Hindlimb muscle (tissue), 1 donor: Measurements from ENCODE around the gene ATF7IP2. TPM values are rescaled to one million over a fixed set of nuclear protein-coding genes. Genes with fewer than 3 reads are reported as not detected.

Source experiments
- DNase-seq: peaks from one replicate; pipeline ENCODE4 v3.0.0-alpha.2; 2013
- polyA plus RNA-seq: library from polyadenylated mRNA; unstranded; fragments of 120-200 nt; gene quantifications from one replicate; pipeline ENCODE4 v1.2.1, GENCODE V29; 2013; ENCODE audit not compliant: insufficient read length

ATF7IP2 gene
- polyA plus RNA-seq, 1 donor = 6.6 TPM

DNA sequence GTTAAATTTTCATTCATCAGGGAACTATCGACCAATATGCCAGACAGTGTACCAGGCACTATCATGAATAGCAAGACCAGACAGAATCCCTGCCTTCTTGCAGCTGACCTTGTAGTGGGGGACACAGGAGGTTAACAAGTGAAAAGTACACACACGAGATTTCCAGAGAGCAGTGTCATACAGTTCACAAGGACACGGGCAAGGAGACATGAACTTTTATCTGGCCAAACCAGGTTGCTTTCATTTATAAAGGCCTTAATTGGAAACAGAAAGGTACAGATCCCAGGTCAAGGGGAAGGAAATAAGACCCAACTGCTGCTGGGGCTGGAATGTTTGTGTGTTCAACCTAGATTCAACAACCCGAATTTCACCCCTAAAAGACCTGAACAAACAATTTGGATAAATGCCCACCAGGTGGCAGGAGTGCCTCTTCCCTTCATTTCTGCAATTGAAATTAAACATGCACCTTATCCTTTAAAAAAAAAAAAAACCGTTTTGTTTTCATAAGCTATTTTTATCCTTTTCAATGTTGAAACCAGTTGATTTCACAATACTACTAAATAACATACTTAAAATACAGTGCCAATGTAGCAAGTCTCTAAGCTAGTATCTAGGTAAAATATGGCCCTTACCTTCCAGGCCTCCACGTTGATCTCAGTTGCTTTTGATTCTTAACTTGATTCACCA lies 128.7 kb downstream of the ATF7IP2 start:
- DNase-seq = peak; percentile 22

- DNase-seq = no peak
Measured at GRCh38 chr16:10517868-10518267, 132.0 kb downstream of the ATF7IP2 start.

GRCh38 chr16:10518479-10519041 lies 132.7 kb downstream of the ATF7IP2 start:
- DNase-seq = no peak

DNA sequence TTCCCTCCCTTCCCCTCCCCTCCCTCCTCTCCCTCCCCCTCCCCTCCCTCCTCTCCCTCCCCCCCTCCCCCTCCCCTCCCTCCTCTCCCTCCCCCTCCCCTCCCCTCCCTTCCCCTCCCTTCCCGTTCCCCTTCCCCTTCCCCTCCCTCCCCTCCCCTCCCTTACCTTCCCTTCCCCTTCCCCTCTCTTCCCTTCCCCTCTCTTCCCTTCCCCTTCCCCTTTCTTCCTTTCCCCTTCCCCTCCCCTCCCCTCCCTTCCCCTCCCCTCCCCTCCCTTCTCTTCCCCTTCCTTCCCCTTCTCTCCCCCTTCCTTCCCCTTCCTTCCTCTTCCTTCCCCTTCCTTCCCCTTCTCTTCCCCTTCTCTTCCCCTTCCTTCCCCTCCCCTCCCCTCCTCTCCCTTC lies 133.4 kb downstream of the ATF7IP2 start:
- no peak for DNase-seq

DNA sequence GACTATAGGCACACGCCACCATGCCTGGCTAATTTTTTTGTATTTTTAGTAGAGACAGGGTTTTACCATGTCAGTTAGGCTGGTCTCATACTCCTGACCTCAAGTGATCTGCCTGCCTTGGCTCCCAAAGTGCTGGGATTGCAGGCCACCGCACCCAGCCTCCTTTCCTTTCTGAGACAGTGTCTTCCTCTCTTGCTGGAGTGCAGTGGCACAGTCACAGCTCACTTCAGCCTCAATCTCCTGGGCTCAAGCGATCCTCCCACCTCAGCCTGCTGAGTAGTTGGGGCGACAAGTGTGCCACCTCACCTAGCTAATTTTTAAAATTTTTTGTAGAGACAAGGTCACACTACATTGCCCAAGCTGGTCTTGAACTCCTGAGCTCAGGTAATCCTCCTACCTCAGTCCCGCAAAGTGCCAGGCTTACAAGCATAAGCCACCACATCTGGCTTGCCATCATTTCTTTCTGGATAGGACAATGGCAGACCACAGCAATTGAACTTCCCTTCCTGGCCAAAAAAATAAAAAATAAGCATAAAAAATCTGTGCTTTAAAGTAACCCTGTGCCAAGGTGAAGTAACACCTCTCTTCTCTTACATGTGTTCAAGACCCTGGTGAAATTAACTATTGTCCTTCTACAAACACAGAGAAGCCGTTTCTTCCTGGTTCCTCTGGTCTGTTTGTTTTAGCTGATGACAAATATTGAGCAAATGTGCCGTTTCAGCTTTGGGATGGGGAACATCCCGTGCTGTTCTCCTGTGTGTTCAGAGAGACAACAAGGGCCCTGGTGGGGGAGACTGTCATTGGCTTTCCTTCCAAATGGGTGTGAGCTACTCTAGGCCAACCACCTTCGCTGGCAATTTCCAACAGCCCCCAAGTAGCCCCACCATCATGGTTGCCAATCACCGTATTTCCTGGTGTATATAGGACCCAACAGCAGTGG lies 134.3 kb downstream of the ATF7IP2 start:
- no peak for DNase-seq

GRCh38 chr16:10520869-10521578 lies 135.2 kb downstream of the ATF7IP2 start:
- DNase-seq = no peak

GRCh38 chr16:10521681-10522274 lies 135.9 kb downstream of the ATF7IP2 start:
- peak; percentile 81 for DNase-seq

DNA sequence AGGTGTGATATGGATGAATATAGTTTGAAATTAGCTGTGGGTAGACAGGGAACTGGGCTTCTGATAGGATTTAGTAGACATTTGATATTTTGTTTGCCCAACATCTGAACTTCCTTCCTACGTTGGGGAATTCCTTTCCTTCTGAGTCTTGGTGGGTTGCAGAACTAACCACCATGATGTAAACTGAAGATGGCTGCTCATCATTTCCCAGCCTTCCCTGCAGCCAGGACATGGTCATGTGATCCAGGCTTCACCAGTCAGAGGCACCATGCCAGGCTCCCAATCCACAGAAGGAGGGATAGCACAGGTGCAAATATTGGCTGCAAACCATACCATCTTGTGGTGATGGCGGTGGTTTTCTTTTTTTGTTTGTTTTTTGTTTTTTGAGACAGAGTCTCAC lies 137.1 kb downstream of the ATF7IP2 start:
- no peak for DNase-seq

DNA sequence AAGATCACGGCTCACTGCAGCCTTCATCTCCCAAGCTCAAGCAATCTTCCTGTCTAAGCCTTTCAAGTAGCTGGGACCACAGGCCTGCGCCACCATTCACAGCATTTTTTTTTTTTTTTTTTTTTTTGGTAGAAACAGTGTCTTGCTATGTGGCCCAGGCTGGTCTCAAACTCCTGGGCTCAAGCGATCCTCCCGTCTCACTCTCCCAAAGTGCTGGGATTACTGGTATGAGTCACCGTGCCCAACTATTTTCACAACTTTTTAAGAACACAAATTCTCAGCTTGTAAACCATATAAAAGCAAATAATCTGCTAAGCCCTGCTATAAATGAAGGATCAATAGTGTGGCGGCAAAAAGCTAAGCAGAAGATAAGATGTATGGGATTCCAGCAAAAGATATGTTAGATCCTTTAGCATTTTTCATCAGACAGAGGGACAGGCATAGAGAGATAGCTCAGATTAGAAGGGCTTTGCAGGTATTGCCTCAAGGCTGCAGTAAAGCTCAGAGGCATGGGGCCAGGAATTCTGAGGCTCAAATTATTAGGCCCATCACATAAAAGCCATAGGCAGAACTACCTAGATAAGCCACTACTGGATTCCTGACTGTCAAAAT lies 139.5 kb downstream of the ATF7IP2 start:
- DNase-seq = no peak

DNA sequence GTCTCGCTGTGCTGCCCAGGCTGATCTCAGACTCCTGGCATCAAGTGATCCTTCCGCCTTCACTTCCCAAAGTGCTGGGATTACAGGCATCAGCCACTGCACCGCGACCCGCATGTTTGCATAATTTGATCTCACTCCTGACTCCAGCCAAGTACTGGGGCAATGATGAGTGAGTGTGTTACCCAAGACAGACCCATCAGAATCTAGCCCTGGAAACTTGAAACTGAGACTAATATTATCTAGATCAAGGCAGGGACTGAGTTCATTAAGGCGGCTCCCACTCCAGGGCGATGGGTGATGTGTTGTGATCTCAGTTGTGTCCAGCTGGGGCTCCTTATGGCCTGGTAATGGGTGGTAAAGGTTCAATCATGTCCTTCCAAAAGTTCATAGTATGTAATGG lies 141.1 kb downstream of the ATF7IP2 start:
- no peak for DNase-seq

DNA sequence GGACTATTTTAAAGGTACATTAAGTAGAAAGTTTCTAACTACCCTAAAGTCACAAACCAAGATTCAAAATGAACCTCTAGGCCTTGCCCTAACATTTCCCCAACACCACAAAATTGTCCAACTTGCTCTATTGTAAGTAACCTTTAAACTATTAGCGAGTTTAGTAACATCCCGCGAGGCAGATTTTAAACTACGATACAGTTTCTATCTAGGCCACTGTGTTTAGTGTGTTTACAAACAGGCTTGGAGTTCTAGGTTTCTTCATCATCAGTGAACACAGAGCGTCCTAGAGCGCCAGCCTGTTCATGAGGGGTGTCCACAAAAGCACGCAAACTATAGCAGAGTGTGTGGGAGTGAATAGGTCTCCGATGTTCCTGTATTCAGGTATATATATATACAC lies 142.8 kb downstream of the ATF7IP2 start:
- no peak for DNase-seq

- DNase-seq = no peak
Measured at GRCh38 chr16:10529895-10530669, 144.2 kb downstream of the ATF7IP2 start.

- DNase-seq = no peak
Measured at GRCh38 chr16:10530685-10531084, 144.8 kb downstream of the ATF7IP2 start.

DNA sequence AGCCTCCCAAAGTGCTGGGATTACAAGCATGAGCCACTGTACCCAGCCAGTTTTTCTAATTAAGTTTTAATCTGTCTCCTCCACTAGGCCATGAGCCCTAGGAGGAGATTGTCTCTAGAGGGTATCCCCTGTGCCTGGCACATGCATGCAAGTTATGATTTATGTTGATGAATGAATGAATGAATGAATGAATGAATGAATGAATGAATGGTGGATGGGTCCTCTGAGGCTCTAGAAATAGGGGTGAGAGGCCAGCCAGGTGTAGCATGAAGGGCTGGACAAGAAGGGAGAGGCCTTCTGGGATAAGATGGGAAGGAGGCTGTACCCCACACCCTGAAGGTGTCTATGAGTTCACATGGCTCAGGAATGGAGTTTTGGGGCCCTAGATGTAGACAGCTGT lies 145.7 kb downstream of the ATF7IP2 start:
- DNase-seq = no peak

Other genes starting within 250 kb of the ATF7IP2 start
- 0.25 TPM for gene GRIN2A, start 203.6 kb upstream of the ATF7IP2 start, polyA plus RNA-seq
- gene EMP2, start 194.5 kb downstream of the ATF7IP2 start, polyA plus RNA-seq = 81.3 TPM